Measurements from ENCODE around the gene ACBD6.

Gene ACBD6

GRCh38 chr1:180269645-180270529 is 232.5 kb downstream of the ACBD6 start:
- H3K4me3 ChIP-seq (ENCODE audit: low read depth, low read length) = no peak overlapping the region
- peak; percentile 43; the same call in 1 of the 2 replicates for TF ChIP-seq CTCF (IDR thresholded peaks at IDR 0.05; ENCODE audit: low read depth, low read length)

DNA sequence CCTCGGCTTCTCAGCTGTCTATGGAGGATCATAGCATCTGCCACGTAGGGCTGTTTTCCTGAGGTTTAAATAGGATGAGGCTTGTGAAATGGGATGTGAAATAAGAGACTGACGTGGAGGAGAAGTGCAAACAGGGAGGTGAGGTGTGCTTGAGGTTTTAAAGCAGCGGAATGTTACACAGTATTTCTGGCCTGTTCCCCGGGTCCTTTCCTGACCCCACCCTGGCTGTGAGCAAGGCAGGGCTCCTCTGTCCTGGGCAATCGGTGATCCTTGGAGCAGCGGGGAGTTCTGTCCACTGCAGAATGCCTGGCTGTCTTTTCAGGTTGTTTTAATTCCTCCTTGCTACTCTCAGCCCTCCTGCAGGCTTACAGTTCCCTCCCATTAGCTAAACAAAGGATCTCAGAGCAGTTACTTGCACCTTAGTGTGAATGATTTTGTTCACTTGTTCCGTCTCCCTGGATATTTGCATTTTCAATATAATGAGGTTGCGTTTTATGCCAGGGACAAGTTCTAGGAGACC is 233.8 kb downstream of the ACBD6 start:
- H3K4me3 ChIP-seq (ENCODE audit: low read depth, low read length) = no peak overlapping the region
- TF ChIP-seq CTCF (IDR thresholded peaks at IDR 0.05; ENCODE audit: low read depth, low read length) = no peak

DNA sequence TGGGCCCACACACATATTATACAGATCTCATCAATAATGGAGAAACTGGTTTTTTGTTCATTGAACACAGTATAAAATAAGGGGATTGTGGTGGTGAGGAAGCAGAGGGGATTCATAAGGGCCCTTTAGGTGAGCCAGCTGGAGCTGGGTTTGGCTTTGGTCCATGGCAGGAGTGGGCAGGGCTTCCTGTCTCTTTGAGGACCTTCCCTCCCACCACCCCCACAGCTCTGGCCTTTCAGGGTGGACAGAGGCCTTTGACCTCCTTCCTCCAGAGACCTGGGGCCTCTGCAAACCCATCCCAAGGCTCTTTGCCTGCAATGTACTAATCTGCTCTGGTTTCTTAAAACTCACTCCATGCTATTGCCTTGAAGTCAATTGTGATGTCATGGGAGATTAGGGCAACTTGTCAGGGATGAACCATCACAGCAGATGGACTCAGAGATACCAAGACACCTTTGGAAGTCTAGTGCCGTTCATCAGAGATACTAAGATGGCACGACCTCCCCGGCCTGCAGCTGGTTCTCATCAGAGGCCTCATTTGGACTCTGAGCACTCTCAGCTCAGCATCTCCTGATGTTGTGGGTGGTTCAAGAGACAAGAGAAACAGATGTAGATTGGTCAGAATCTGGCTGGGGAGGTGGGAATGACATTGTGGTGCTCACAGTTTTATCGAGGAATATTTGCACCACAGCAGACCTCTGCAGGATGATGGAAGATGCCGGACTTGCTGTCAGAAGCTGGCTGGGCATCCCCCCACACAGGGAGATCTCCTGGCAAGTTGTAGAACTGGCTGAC is 234.4 kb downstream of the ACBD6 start:
- no peak overlapping the region for H3K4me3 ChIP-seq (ENCODE audit: low read depth, low read length)
- TF ChIP-seq CTCF (IDR thresholded peaks at IDR 0.05; ENCODE audit: low read depth, low read length) = no peak

GRCh38 chr1:180267211-180267561 is 235.2 kb downstream of the ACBD6 start:
- TF ChIP-seq CTCF (IDR thresholded peaks at IDR 0.05; ENCODE audit: low read depth, low read length) = no peak
- no peak overlapping the region for H3K4me3 ChIP-seq (ENCODE audit: low read depth, low read length)

DNA sequence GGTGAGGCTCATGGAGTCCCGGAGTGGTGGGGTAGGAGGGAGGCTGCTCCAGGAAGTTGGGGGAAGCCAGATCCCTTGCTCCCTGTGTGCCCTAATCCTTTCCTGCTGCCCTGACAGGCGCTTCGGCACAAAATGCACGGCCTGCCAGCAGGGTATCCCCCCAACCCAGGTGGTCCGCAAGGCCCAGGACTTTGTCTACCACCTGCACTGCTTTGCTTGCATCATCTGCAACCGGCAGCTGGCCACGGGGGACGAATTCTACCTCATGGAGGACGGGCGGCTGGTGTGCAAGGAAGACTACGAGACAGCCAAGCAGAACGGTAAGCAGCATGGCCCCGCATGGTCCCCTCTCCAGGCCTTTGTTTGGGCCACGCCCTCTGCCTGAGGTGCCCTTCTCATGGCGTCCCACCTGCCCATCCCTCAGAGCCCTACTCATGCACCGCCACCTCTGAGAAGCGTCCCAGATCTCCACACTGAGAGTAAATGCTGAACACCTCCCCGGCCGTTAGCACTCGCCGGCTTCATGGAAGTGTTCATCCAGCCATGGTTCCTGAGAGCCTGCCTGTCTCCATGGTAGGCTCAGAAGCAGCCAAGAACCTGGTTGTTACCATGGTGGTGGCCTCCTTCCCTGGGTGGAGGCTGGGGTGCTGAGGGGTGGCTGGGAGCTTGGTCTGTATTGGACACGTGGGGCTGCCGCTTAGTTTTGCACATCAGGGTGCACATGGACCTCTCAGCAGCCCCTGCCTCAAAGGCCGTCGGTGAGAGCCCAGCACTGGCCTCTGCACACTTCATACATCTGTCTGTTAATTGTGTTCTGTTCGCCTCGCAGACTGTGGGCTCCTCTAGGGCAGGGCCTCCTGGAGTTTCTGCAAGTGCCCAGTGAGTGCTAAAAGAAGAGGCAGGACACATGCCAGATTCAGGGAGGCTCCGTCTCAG is 235.8 kb downstream of the ACBD6 start:
- no peak overlapping the region for H3K4me3 ChIP-seq (ENCODE audit: low read depth, low read length)
- no peak for TF ChIP-seq CTCF (IDR thresholded peaks at IDR 0.05; ENCODE audit: low read depth, low read length)

- no peak overlapping the region for H3K4me3 ChIP-seq (ENCODE audit: low read depth, low read length)
- TF ChIP-seq CTCF (IDR thresholded peaks at IDR 0.05; ENCODE audit: low read depth, low read length) = no peak
Measured at GRCh38 chr1:180265871-180266270, 236.5 kb downstream of the ACBD6 start.
